GM23338 (cell line): ENCODE results near the gene ARID1B. TPM values are rescaled to one million over a fixed set of nuclear protein-coding genes. Genes with fewer than 3 reads are reported as not detected.

Source experiments
- ATAC-seq: fragments of 200-7000 bp; cut with Tn5 transposase; 3 replicates; pipeline ENCODE4 v1.9.1; 2020
- DNase-seq: peaks from one replicate; pipeline ENCODE4 v3.0.0-alpha.2; 2015; ENCODE audit warnings: low spot score
- H2AFZ ChIP-seq: fragments of 200-600 bp; sonication (generic); 2 replicates; pipeline ENCODE4 v1.8.0; 2016; ENCODE audit warnings: antibody characterized with exemption, mild to moderate bottlenecking, moderate library complexity
- H3F3A ChIP-seq: fragments of 200-600 bp; sonication (generic); replicated peaks from 2 replicates; pipeline ENCODE4 v1.8.0; 2017; ENCODE audit warnings: antibody characterized with exemption, mixed run types, low read depth
- H3K27ac ChIP-seq: fragments of 200-600 bp; sonication (generic); 2 replicates; pipeline ENCODE4 v1.6.1; 2016; ENCODE audit warnings: low read depth
- H3K27me3 ChIP-seq: fragments of 200-600 bp; sonication (generic); 2 replicates; pipeline ENCODE4 v1.8.0; 2016; ENCODE audit warnings: mild to moderate bottlenecking, mixed run types, moderate library complexity; ENCODE audit not compliant: insufficient read depth
- H3K36me3 ChIP-seq: fragments of 200-600 bp; sonication (generic); 2 replicates; pipeline ENCODE4 v1.8.0; 2016; ENCODE audit warnings: mild to moderate bottlenecking; ENCODE audit not compliant: insufficient read depth
- H3K4me1 ChIP-seq: fragments of 200-600 bp; sonication (generic); 2 replicates; pipeline ENCODE4 v1.8.0; 2016; ENCODE audit warnings: mild to moderate bottlenecking, moderate library complexity; ENCODE audit not compliant: insufficient read depth
- H3K4me2 ChIP-seq: fragments of 200-600 bp; sonication (generic); 2 replicates; pipeline ENCODE4 v1.7.1; 2017; ENCODE audit warnings: mixed run types
- H3K4me3 ChIP-seq: fragments of 200-600 bp; sonication (generic); 2 replicates; pipeline ENCODE4 v1.6.1; 2016; ENCODE audit warnings: mixed run types
- H3K79me2 ChIP-seq: fragments of 200-600 bp; sonication (generic); replicated peaks from 2 replicates; pipeline ENCODE4 v1.8.0; 2017; ENCODE audit warnings: mild to moderate bottlenecking; ENCODE audit not compliant: insufficient read depth
- H3K9me2 ChIP-seq: fragments of 200-600 bp; sonication (generic); 2 replicates; pipeline ENCODE4 v1.8.0; 2017; ENCODE audit not compliant: insufficient read depth
- H4K20me1 ChIP-seq: fragments of 200-600 bp; sonication (generic); replicated peaks from 2 replicates; pipeline ENCODE4 v1.8.0; 2017; ENCODE audit warnings: mild to moderate bottlenecking; ENCODE audit not compliant: insufficient read depth
- H3K27ac Mint-ChIP-seq: 2 replicates; pipeline ENCODE4 v1.8.0; 2020; ENCODE audit warnings: inconsistent platforms, mild to moderate bottlenecking, moderate library complexity, mixed read lengths
- H3K27me3 Mint-ChIP-seq: 3 replicates; pipeline ENCODE4 v1.8.0; 2022; ENCODE audit warnings: low read depth, mild to moderate bottlenecking, moderate library complexity, mixed read lengths, inconsistent platforms; ENCODE audit not compliant: insufficient read depth, poor library complexity
- H3K36me3 Mint-ChIP-seq: 3 replicates; pipeline ENCODE4 v1.8.0; 2021; ENCODE audit warnings: low read depth, mild to moderate bottlenecking, inconsistent platforms, moderate library complexity, mixed read lengths
- H3K4me1 Mint-ChIP-seq: 3 replicates; pipeline ENCODE4 v1.8.0; 2020; ENCODE audit warnings: mild to moderate bottlenecking, inconsistent platforms, mixed read lengths
- H3K4me3 Mint-ChIP-seq: 3 replicates; pipeline ENCODE4 v1.8.0; 2021; ENCODE audit warnings: moderate library complexity, mild to moderate bottlenecking, inconsistent platforms, mixed read lengths
- H3K9me3 Mint-ChIP-seq: 3 replicates; pipeline ENCODE4 v1.8.0; 2020; ENCODE audit warnings: moderate library complexity, mild to moderate bottlenecking, inconsistent platforms, mixed read lengths
- NANOG ChIP-seq: IDR thresholded peaks from 2 replicates; pipeline ENCODE4 v1.6.1; 2016; ENCODE audit warnings: antibody characterized with exemption, borderline replicate concordance
- REST ChIP-seq: IDR thresholded peaks from one replicate; pipeline ENCODE4 v1.6.1; 2018; ENCODE audit warnings: antibody characterized with exemption; ENCODE audit not compliant: unreplicated experiment
- STAT1 ChIP-seq: IDR thresholded peaks from one replicate; pipeline ENCODE4 v1.6.1; 2016; ENCODE audit warnings: antibody characterized with exemption; ENCODE audit not compliant: unreplicated experiment
- ZNF331 ChIP-seq: fragments of 250-450 bp; sonication (Bioruptor Pico); IDR thresholded peaks from 2 replicates; pipeline ENCODE4 v1.5.0; 2020; ENCODE audit warnings: low read depth, mild to moderate bottlenecking, moderate library complexity
- ZNF462 ChIP-seq: fragments of 250-450 bp; sonication (Bioruptor Pico); IDR thresholded peaks from 2 replicates; pipeline ENCODE4 v1.5.0; 2020; ENCODE audit warnings: mild to moderate bottlenecking, moderate library complexity
- polyA plus RNA-seq: library from polyadenylated mRNA; unstranded; fragments of >200 nt; fragmentation: Nextera tagmentation; extraction: Ambion mirVana; gene quantifications from 2 replicates; pipeline ENCODE4 v1.2.1, GENCODE V29; 2016
- total RNA-seq: library from RNA; depleted of rRNA; stranded (reverse); fragments of >200 nt; shearing (Covaris generic); gene quantifications from 2 replicates; pipeline ENCODE4 v1.2.3, GENCODE V29; 2014

Gene ARID1B
- total and polyA plus RNA-seq, 2 experiments from 2014 or later: 59.3 to 72.2 TPM

DNA sequence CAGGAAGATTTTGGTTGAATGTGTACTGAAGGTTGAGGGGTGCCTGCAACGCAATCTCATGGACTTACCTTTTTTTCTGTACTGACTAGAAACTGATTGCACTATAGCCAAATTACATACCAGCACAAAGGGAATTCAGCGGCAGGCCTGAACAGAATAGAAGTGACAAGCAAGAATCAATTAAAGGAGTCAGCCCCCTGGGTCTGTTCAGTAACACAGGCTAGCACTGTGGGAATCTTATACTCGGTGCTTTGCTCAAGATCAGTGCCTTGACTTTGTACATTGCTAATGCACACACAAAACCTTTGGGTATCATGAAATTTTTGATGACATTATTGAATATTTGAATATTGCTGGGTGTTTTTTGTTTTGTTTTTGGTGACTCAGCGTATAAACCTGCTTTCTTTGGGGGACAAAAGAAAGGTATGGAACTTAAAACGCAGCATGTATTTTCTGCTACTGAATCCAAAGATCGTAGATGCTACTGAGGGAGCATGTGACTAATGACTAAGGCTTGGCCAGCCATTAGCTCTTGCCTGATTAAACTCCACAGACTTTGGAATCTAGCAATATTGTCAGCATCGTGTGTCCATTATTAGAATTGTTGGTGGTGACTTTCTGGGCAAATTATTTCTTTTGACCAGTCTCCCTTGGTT, 236.6 kb downstream of the ARID1B start (continued):
- TF ChIP-seq ZNF462 (CRISPR knock-in tag) (no peak), NANOG (no peak), REST (no peak)

GRCh38 chr6:157014871-157015270, 237.7 kb downstream of the ARID1B start:
- Mint-ChIP-seq H3K27ac (no peak overlapping the region), H3K36me3 (peaks cover 4% of the 10 kb centered on the region; the same call in 1 of the 3 replicates), H3K27me3 (no peaks in the 10 kb centered on the region), H3K9me3 (no peaks in the 10 kb centered on the region; the same call in 2 of the 3 replicates), H3K4me3 (no peak overlapping the region), H3K4me1 (peaks cover 43% of the 10 kb centered on the region)
- Histone ChIP-seq H3K36me3 (no peaks in the 10 kb centered on the region), H4K20me1 (no peaks in the 10 kb centered on the region; the same call in 1 of the 2 replicates), H3K27ac (no peak overlapping the region), H3K4me2 (no peak overlapping the region), H3K79me2 (peaks cover 98% of the 10 kb centered on the region), H3K4me1 (peaks cover 38% of the 10 kb centered on the region), H2AFZ (no peak overlapping the region), H3F3A (no peaks in the 10 kb centered on the region), H3K9me2 (no peaks in the 10 kb centered on the region), H3K27me3 (no peaks in the 10 kb centered on the region), H3K4me3 (no peak overlapping the region)
- DNase-seq (no peak), ATAC-seq (no peak)
- TF ChIP-seq ZNF331 (CRISPR knock-in tag): no peak
- no peak for TF ChIP-seq NANOG
- TF ChIP-seq STAT1: no peak
- no peak for TF ChIP-seq ZNF462 (CRISPR knock-in tag)
